Measurements from ENCODE around the gene PACS1.
"Not testable (repeated sequence)": the region's sequence is repeated elsewhere in the genome, so short reads cannot be mapped to it uniquely, and the experiment has no call there.

Gene PACS1

GRCh38 chr11:66111158-66111557 lies 41.1 kb downstream of the PACS1 start:
- no peak for TF ChIP-seq CTCF (conservative IDR thresholded peaks at IDR 0.05; ENCODE audit: control insufficient read depth, insufficient read depth, low read depth, low read length)

GRCh38 chr11:66112041-66112491 lies 42.0 kb downstream of the PACS1 start:
- H3K4me3 ChIP-seq (ENCODE audit: control insufficient read depth, low read depth, low read length): no peak overlapping the region
- DNase-seq (ENCODE audit: low read depth): no peak
- TF ChIP-seq CTCF (conservative IDR thresholded peaks at IDR 0.05; ENCODE audit: control insufficient read depth, insufficient read depth, low read depth, low read length): no peak

More at GRCh38 chr11:66111158-66111557, 41.1 kb downstream of the PACS1 start:
- no peak for DNase-seq (ENCODE audit: low read depth)
- H3K4me3 ChIP-seq (ENCODE audit: control insufficient read depth, low read depth, low read length): no peak overlapping the region

GRCh38 chr11:66112601-66113499 lies 42.8 kb downstream of the PACS1 start:
- peak; percentile 93 for DNase-seq (ENCODE audit: low read depth)
- no peak overlapping the region for H3K4me3 ChIP-seq (ENCODE audit: control insufficient read depth, low read depth, low read length)
- no peak for TF ChIP-seq CTCF (conservative IDR thresholded peaks at IDR 0.05; ENCODE audit: control insufficient read depth, insufficient read depth, low read depth, low read length)

GRCh38 chr11:66114957-66115356 lies 44.9 kb downstream of the PACS1 start:
- DNase-seq (ENCODE audit: low read depth): not testable (repeated sequence)

GRCh38 chr11:66115638-66116301 lies 45.7 kb downstream of the PACS1 start:
- H3K4me3 ChIP-seq (ENCODE audit: control insufficient read depth, low read depth, low read length): no peak overlapping the region
- TF ChIP-seq CTCF (conservative IDR thresholded peaks at IDR 0.05; ENCODE audit: control insufficient read depth, insufficient read depth, low read depth, low read length): no peak
- DNase-seq (ENCODE audit: low read depth): no peak

More at GRCh38 chr11:66114957-66115356, 44.9 kb downstream of the PACS1 start:
- not testable (repeated sequence) for H3K4me3 ChIP-seq (ENCODE audit: control insufficient read depth, low read depth, low read length)

GRCh38 chr11:66116576-66117361 lies 46.7 kb downstream of the PACS1 start:
- DNase-seq (ENCODE audit: low read depth): no peak
- no peak overlapping the region for H3K4me3 ChIP-seq (ENCODE audit: control insufficient read depth, low read depth, low read length)
- no peak for TF ChIP-seq CTCF (conservative IDR thresholded peaks at IDR 0.05; ENCODE audit: control insufficient read depth, insufficient read depth, low read depth, low read length)

Measured in fibroblast of mammary gland (primary cell).